ENCODE results near the gene RAPGEF5. TPM values are rescaled to one million over a fixed set of nuclear protein-coding genes. Genes with fewer than 3 reads are reported as not detected.

The RAPGEF5 gene
- polyA plus RNA-seq, 1 donor (not counting 4 experiments of a cell fraction or from before 2014, with no cell fraction given) = 2.1 TPM

DNA sequence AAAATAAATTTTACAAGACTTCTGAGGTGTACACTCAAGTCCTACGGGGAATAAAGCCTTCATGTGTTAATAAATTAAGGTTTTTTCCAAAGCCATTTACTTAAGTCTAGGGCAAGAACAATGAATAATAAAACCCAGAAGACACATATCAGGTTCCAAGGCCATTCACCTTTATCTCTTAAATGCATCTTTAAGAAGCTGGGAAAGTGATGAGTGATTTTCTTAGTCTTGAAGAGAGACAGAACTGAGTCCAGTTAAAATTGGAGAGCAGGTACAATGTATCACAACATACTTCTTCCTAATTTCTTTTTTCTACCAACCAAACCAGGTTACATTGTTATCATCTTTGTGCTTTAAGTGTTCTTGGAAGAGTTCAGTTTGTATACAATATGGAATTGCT is 189.5 kb downstream of the RAPGEF5 start:
- FAIRE-seq = no peak
- Histone ChIP-seq H3K4me2 (ENCODE audit: control insufficient read depth, extremely low read depth, insufficient read depth, low read depth, low read length) (no peak overlapping the region), H3K27ac (ENCODE audit: control insufficient read depth, insufficient read depth, low read length) (no peak overlapping the region), H4K20me1 (ENCODE audit: control insufficient read depth, extremely low read depth, insufficient read depth, low read length) (no peaks in the 10 kb centered on the region), H3K36me3 (ENCODE audit: control insufficient read depth in 2 of 2, extremely low read depth in 1 of 2, insufficient read depth in 2 of 2, low read length in 2 of 2) (no peaks in the 10 kb centered on the region), H3K27me3 (ENCODE audit: control insufficient read depth, extremely low read depth, insufficient read depth, low read length) (no peaks in the 10 kb centered on the region), H3K4me3 (ENCODE audit: control insufficient read depth in 2 of 3, extremely low read depth in 1 of 3, insufficient read depth in 2 of 3, low read depth in 1 of 3, low read length in 3 of 3) (no peak overlapping the region), H3K9ac (ENCODE audit: control insufficient read depth, extremely low read depth, insufficient read depth, low read length) (no peak overlapping the region), H3K4me1 (ENCODE audit: control insufficient read depth, extremely low read depth, insufficient read depth, low read length) (no peaks in the 10 kb centered on the region), H3K9me3 (ENCODE audit: control insufficient read depth, low read depth, low read length) (no peaks in the 10 kb centered on the region), H3K9me1 (ENCODE audit: control insufficient read depth, extremely low read depth, insufficient read depth, low read length) (no peaks in the 10 kb centered on the region), H3K79me2 (ENCODE audit: control insufficient read depth, insufficient read depth, low read length) (no peaks in the 10 kb centered on the region), H2AFZ (ENCODE audit: control insufficient read depth, low read length) (no peak overlapping the region)
- DNase-seq (ENCODE audit: low read depth, low spot score) = no peak
- dilution Hi-C loops (cut with MboI; ENCODE audit: extremely low pct_ligation_motif_present, low sequenced_read_pairs) = no loop called here
- TF ChIP-seq EZH2 (IDR thresholded peaks at IDR 0.05; ENCODE audit: low read length) = no peak
- no peak for TF ChIP-seq CTCF (optimal IDR thresholded peaks at IDR 0.05 in 1 of 3, IDR thresholded peaks at IDR 0.05 in 1 of 3, conservative IDR thresholded peaks at IDR 0.05 in 1 of 3; ENCODE audit: extremely low read depth in 1 of 3, insufficient read depth in 2 of 3, low read length in 3 of 3)

GRCh38 chr7:22166928-22167327 is 190.0 kb downstream of the RAPGEF5 start:
- H3K9ac ChIP-seq (ENCODE audit: control insufficient read depth, extremely low read depth, insufficient read depth, low read length) = no peak overlapping the region
- TF ChIP-seq EZH2 (IDR thresholded peaks at IDR 0.05; ENCODE audit: low read length) (no peak), CTCF (optimal IDR thresholded peaks at IDR 0.05 in 1 of 3, IDR thresholded peaks at IDR 0.05 in 1 of 3, conservative IDR thresholded peaks at IDR 0.05 in 1 of 3; ENCODE audit: extremely low read depth in 1 of 3, insufficient read depth in 2 of 3, low read length in 3 of 3) (no peak)
- no peaks in the 10 kb centered on the region for H3K9me1 ChIP-seq (ENCODE audit: control insufficient read depth, extremely low read depth, insufficient read depth, low read length)
- H3K79me2 ChIP-seq (ENCODE audit: control insufficient read depth, insufficient read depth, low read length) = no peaks in the 10 kb centered on the region
- H3K36me3 ChIP-seq (ENCODE audit: control insufficient read depth in 2 of 2, extremely low read depth in 1 of 2, insufficient read depth in 2 of 2, low read length in 2 of 2) = no peaks in the 10 kb centered on the region
- DNase-seq (ENCODE audit: low read depth, low spot score) (no peak), FAIRE-seq (no peak)
- no peaks in the 10 kb centered on the region for H3K9me3 ChIP-seq (ENCODE audit: control insufficient read depth, low read depth, low read length)
- H3K27me3 ChIP-seq (ENCODE audit: control insufficient read depth, extremely low read depth, insufficient read depth, low read length) = no peaks in the 10 kb centered on the region
- dilution Hi-C loops (cut with MboI; ENCODE audit: extremely low pct_ligation_motif_present, low sequenced_read_pairs) = no loop called here
- no peaks in the 10 kb centered on the region for H4K20me1 ChIP-seq (ENCODE audit: control insufficient read depth, extremely low read depth, insufficient read depth, low read length)
- no peaks in the 10 kb centered on the region for H3K4me1 ChIP-seq (ENCODE audit: control insufficient read depth, extremely low read depth, insufficient read depth, low read length)
- no peak overlapping the region for H2AFZ ChIP-seq (ENCODE audit: control insufficient read depth, low read length)
- no peak overlapping the region for H3K27ac ChIP-seq (ENCODE audit: control insufficient read depth, insufficient read depth, low read length)
- H3K4me3 ChIP-seq (ENCODE audit: control insufficient read depth in 2 of 3, extremely low read depth in 1 of 3, insufficient read depth in 2 of 3, low read depth in 1 of 3, low read length in 3 of 3) = no peak overlapping the region
- no peak overlapping the region for H3K4me2 ChIP-seq (ENCODE audit: control insufficient read depth, extremely low read depth, insufficient read depth, low read depth, low read length)

Measured in keratinocyte (primary cell).